HG02973 (cell line): ENCODE results near the gene MAP7.
"Not testable (repeated sequence)": the region's sequence is repeated elsewhere in the genome, so short reads cannot be mapped to it uniquely, and the experiment has no call there.

Experiments used
- ATAC-seq: cut with Tn5 transposase; IDR thresholded peaks from one replicate; pipeline ENCODE4 v1.9.1; 2021; ENCODE audit warnings: moderate library complexity; ENCODE audit not compliant: unreplicated experiment

MAP7 gene

GRCh38 chr6:136510299-136510698 lies 39.9 kb downstream of the MAP7 start:
- no peak for ATAC-seq

GRCh38 chr6:136508725-136509392 lies 41.4 kb downstream of the MAP7 start:
- no peak for ATAC-seq

GRCh38 chr6:136506124-136506799 lies 44.0 kb downstream of the MAP7 start:
- no peak for ATAC-seq

GRCh38 chr6:136503303-136504029 lies 46.8 kb downstream of the MAP7 start:
- ATAC-seq: no peak

- no peak for ATAC-seq
Observed at GRCh38 chr6:136502786-136503185, 47.4 kb downstream of the MAP7 start.

GRCh38 chr6:136501514-136501913 lies 48.7 kb downstream of the MAP7 start:
- ATAC-seq: no peak

GRCh38 chr6:136501096-136501495 lies 49.1 kb downstream of the MAP7 start:
- no peak for ATAC-seq

- ATAC-seq: no peak
Observed at GRCh38 chr6:136500414-136500813, 49.8 kb downstream of the MAP7 start.

GRCh38 chr6:136499370-136499769 lies 50.9 kb downstream of the MAP7 start:
- ATAC-seq: no peak

- ATAC-seq: not testable (repeated sequence)
Observed at GRCh38 chr6:136496449-136496848, 53.8 kb downstream of the MAP7 start.

GRCh38 chr6:136494710-136495109 lies 55.5 kb downstream of the MAP7 start:
- ATAC-seq: no peak

GRCh38 chr6:136494059-136494458 lies 56.2 kb downstream of the MAP7 start:
- ATAC-seq: no peak

- ATAC-seq: no peak
Observed at GRCh38 chr6:136492409-136492808, 57.8 kb downstream of the MAP7 start.

- ATAC-seq: no peak
Observed at GRCh38 chr6:136491754-136492153, 58.5 kb downstream of the MAP7 start.

GRCh38 chr6:136491251-136491650 lies 59.0 kb downstream of the MAP7 start:
- no peak for ATAC-seq

- not testable (repeated sequence) for ATAC-seq
Observed at GRCh38 chr6:136489689-136490033, 60.6 kb downstream of the MAP7 start.

GRCh38 chr6:136487759-136488425 lies 62.3 kb downstream of the MAP7 start:
- ATAC-seq: no peak

- no peak for ATAC-seq
Observed at GRCh38 chr6:136486357-136486756, 63.9 kb downstream of the MAP7 start.

- no peak for ATAC-seq
Observed at GRCh38 chr6:136483906-136484305, 66.3 kb downstream of the MAP7 start.

GRCh38 chr6:136483005-136483404 lies 67.2 kb downstream of the MAP7 start:
- not testable (repeated sequence) for ATAC-seq

- no peak for ATAC-seq
Observed at GRCh38 chr6:136477548-136477947, 72.7 kb downstream of the MAP7 start.

GRCh38 chr6:136475686-136476085 lies 74.5 kb downstream of the MAP7 start:
- no peak for ATAC-seq
